IPS-15b (cell line): Measurements from ENCODE around the gene ARF1.
A peak's percentile ranks its signal among the peaks of the same experiment; 100 is the strongest.

Experiments
- H3K27me3 ChIP-seq: one replicate; pipeline ENCODE4 v1.6.1; 2013; ENCODE audit warnings: low read length; ENCODE audit not compliant: control insufficient read depth, insufficient read depth
- H3K36me3 ChIP-seq: one replicate; pipeline ENCODE4 v1.6.1; 2013; ENCODE audit warnings: low read length; ENCODE audit not compliant: control insufficient read depth, insufficient read depth
- H3K4me1 ChIP-seq: one replicate; pipeline ENCODE4 v1.6.1; 2013; ENCODE audit warnings: mild to moderate bottlenecking, low read length; ENCODE audit not compliant: control insufficient read depth, insufficient read depth
- H3K4me3 ChIP-seq: one replicate; pipeline ENCODE4 v1.5.1; 2013; ENCODE audit warnings: low read depth, low read length
- H3K9ac ChIP-seq: one replicate; pipeline ENCODE4 v1.6.1; 2013; ENCODE audit warnings: low read depth, mild to moderate bottlenecking, low read length
- H3K9me3 ChIP-seq: one replicate; pipeline ENCODE4 v1.6.1; 2013; ENCODE audit warnings: mild to moderate bottlenecking, low read length; ENCODE audit not compliant: control insufficient read depth, insufficient read depth

Gene ARF1

GRCh38 chr1:228074954-228075730 is 7.4 kb upstream of the ARF1 start:
- Histone ChIP-seq H3K9me3 (no peaks in the 10 kb centered on the region), H3K27me3 (peaks cover 64% of the 10 kb centered on the region), H3K36me3 (no peaks in the 10 kb centered on the region), H3K4me3 (no peak overlapping the region), H3K4me1 (no peaks in the 10 kb centered on the region), H3K9ac (no peak overlapping the region)

- Histone ChIP-seq H3K4me1 (no peaks in the 10 kb centered on the region), H3K4me3 (no peak overlapping the region), H3K9me3 (no peaks in the 10 kb centered on the region), H3K9ac (no peak overlapping the region), H3K36me3 (no peaks in the 10 kb centered on the region), H3K27me3 (peaks cover 57% of the 10 kb centered on the region)
Observed at GRCh38 chr1:228075801-228076271, 6.7 kb upstream of the ARF1 start.

DNA sequence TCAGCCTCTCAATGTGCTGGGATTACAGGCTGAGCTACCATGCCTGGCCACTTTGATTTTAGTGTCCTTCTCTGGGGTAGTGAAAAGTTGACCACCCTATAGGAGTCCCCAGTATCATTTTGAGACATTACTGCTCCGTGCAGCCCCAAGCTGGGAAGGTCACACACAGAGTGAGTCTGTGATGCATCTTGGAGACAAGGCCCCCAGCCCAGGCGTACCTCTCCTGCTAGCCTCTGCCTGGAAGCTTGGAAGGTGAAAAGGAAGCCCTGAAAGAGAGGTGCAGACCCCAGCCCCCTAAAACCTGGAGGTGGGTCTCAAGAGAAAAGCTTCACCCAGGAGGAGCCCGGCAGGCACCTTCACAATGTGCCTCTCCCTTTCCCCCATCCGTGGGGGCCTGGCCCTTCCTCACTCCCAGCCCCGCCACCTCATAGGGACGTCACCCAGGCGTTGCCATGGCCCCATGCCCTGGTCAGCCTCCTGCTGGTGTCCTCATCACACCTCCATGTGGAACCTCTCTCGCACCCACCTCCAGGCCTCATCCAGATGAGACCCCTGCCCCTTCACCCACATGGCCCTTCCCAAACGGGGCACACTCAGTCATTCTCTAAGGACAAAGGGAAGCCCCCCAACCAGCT is 5.6 kb upstream of the ARF1 start:
- Histone ChIP-seq H3K36me3 (no peaks in the 10 kb centered on the region), H3K27me3 (peaks cover 47% of the 10 kb centered on the region), H3K4me1 (no peaks in the 10 kb centered on the region), H3K9me3 (no peaks in the 10 kb centered on the region), H3K9ac (no peak overlapping the region), H3K4me3 (no peak overlapping the region)

- Histone ChIP-seq H3K4me3 (no peak overlapping the region), H3K27me3 (peaks cover 38% of the 10 kb centered on the region), H3K4me1 (no peaks in the 10 kb centered on the region), H3K9me3 (no peaks in the 10 kb centered on the region), H3K9ac (no peak overlapping the region), H3K36me3 (no peaks in the 10 kb centered on the region)
Observed at GRCh38 chr1:228077565-228078330, 4.8 kb upstream of the ARF1 start.

- no peak overlapping the region for H3K9ac ChIP-seq
- H3K27me3 ChIP-seq: peaks cover 31% of the 10 kb centered on the region
- no peak overlapping the region for H3K4me3 ChIP-seq
- no peaks in the 10 kb centered on the region for H3K9me3 ChIP-seq
- H3K4me1 ChIP-seq: no peaks in the 10 kb centered on the region
- no peaks in the 10 kb centered on the region for H3K36me3 ChIP-seq
Observed at GRCh38 chr1:228079013-228079412, 3.5 kb upstream of the ARF1 start.

DNA sequence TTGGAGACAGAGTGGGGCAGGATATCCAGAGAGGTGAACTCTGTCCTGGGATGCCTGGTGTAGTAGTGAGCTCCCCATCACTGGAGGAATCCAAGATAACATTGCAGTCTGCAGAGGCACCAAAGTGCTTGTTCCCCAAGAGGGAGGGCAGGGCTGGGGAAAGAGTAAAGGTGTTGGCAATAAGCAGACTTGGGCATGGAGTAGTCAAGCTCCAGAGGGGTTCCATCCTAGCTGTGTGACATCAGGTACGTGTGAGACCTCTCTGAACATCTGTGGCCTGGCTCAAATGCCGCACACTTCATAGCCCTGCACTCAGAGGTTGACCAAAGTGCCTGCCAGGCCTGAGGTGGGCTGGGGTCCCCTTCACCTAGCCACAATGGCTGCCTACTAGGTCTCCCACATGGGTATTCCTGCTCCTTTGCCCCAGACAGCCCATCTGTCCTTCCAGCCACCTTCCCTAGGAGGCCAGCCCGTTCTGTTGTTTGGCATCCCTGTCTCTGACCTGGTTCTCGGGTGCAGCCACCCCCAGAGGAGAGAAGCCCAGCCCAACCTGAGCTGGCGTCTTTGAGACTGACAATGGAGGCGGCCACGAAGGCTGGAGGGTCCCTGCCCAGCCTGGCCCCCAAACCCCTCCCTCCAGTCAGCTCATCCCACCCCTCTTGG is 2.8 kb upstream of the ARF1 start:
- Histone ChIP-seq H3K4me1 (peaks cover 4% of the 10 kb centered on the region), H3K9ac (no peak overlapping the region), H3K27me3 (peaks cover 27% of the 10 kb centered on the region), H3K4me3 (no peak overlapping the region), H3K36me3 (no peaks in the 10 kb centered on the region), H3K9me3 (no peaks in the 10 kb centered on the region)

DNA sequence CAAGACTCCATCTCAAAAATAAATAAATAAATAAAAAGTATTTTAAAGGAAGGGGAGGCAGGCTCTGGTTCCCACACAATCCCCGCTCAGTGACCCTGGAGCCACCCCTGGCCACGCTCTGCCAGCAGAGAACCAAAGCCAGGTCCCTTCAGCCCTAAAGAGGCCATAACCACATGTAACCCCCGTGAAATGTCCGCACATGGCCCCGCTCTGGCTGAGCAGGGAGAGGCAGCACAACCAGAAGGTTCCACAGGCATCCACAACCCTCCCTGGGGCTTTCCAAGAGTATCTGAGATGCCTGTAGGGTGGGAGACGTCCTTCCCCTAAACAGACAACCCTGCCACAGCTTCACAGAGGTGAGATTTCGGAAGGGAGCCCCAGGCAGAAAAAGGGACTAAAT is 1.4 kb upstream of the ARF1 start:
- H3K27me3 ChIP-seq: peaks cover 18% of the 10 kb centered on the region
- H3K4me3 ChIP-seq: peak overlapping the region; percentile 58
- no peaks in the 10 kb centered on the region for H3K36me3 ChIP-seq
- peaks cover 4% of the 10 kb centered on the region for H3K4me1 ChIP-seq
- peak overlapping the region; percentile 47 for H3K9ac ChIP-seq
- no peaks in the 10 kb centered on the region for H3K9me3 ChIP-seq

DNA sequence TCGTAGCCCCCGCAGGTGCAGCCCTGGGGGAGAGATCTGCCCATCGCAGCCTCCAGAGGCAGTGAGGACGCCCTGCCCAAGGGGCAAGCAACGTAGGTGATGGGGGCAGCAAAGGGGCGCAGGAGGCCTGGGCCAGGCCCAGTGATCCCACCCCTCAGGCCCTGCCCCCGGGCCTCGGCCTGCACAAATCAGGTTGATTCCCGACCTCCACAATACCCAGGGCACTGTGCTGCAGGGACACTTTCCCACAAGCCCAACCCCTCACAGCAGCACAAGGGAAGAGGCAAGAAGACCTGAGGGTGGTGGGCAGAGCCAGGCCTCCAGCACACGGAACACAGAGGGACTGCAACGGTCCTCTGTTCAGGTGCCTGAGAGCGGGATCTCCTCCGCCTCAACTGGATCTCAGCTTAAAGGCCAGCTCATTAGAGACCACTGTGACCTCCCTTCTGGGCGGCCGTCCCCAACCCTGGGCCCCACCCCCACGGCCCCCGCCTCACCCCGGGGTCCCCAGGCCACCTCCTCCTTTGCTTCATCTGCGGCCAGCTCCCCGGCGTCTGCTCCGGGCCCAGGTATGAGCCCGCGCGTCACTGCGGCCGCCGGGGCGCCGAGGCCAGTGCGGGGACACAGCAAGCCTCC is 812 bp upstream of the ARF1 start:
- peaks cover 4% of the 10 kb centered on the region for H3K4me1 ChIP-seq
- no peaks in the 10 kb centered on the region for H3K36me3 ChIP-seq
- no peaks in the 10 kb centered on the region for H3K9me3 ChIP-seq
- H3K27me3 ChIP-seq: peaks cover 13% of the 10 kb centered on the region
- H3K4me3 ChIP-seq: peak overlapping the region; percentile 58
- H3K9ac ChIP-seq: peak overlapping the region; percentile 47

- peak overlapping the region; percentile 76 for H3K9ac ChIP-seq
- peaks cover 4% of the 10 kb centered on the region for H3K27me3 ChIP-seq
- no peaks in the 10 kb centered on the region for H3K36me3 ChIP-seq
- peaks cover 4% of the 10 kb centered on the region for H3K4me1 ChIP-seq
- no peaks in the 10 kb centered on the region for H3K9me3 ChIP-seq
- H3K4me3 ChIP-seq: peak overlapping the region; percentile 77
Observed at GRCh38 chr1:228082918-228083870, 686 bp downstream of the ARF1 start.

DNA sequence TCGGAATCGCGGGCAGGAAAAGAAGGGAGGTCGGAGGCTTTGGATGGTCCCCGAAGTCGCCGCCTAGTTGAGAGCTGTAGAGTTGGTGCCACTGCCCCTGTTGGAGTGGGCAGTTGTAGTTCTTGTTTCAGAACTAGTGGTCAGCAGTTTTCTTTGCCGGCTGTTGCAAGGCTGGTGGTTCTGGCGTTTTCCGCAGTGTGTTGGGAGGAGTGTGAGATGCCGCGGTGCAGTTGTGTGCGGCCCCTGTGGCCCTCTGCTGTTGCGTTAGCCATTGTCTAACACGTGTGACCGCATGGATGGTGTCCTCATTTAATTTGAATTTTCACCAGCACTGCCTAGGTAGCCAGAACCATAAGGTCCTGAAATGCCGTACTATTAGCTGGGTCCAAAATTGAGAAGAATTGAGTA is 1.4 kb downstream of the ARF1 start:
- no peaks in the 10 kb centered on the region for H3K9me3 ChIP-seq

More for the DNA sequence above, 1.4 kb downstream of the ARF1 start:
- Histone ChIP-seq H3K4me1 (peaks cover 4% of the 10 kb centered on the region), H3K4me3 (peak overlapping the region; percentile 77), H3K36me3 (no peaks in the 10 kb centered on the region), H3K27me3 (peaks cover 3% of the 10 kb centered on the region), H3K9ac (peak overlapping the region; percentile 76)
